Suprapubic skin (tissue), 3 donors: ENCODE results near the gene TENM3.

Experiments
- CTCF ChIP-seq, 2 donors: fragments of 200-600 bp in 1 of 2; fragments of 450-650 bp in 1 of 2; sonication (generic) in 1 of 2; IDR thresholded peaks; one replicate each; pipeline ENCODE4 v1.5.1; 2016 to 2019; ENCODE audit warnings: antibody characterized with exemption in 2 of 2, mild to moderate bottlenecking in 1 of 2, moderate library complexity in 1 of 2
- EP300 ChIP-seq: sonication (generic); formaldehyde crosslinking; IDR thresholded peaks from one replicate; pipeline ENCODE4 v1.6.1; 2017; ENCODE audit warnings: antibody characterized with exemption
- POLR2A ChIP-seq, 2 donors: fragments of 450-650 bp; IDR thresholded peaks; one replicate each; pipeline ENCODE4 v1.6.1; 2017; ENCODE audit warnings: antibody characterized with exemption in 2 of 2, mild to moderate bottlenecking in 2 of 2, moderate library complexity in 2 of 2

- TF ChIP-seq CTCF (IDR thresholded peaks at IDR 0.05) = no peak
- no peak for TF ChIP-seq POLR2A (IDR thresholded peaks at IDR 0.05)
- TF ChIP-seq EP300 = no peak
Measured at GRCh38 chr4:182447767-182448280, 204.6 kb downstream of the TENM3 start.
